OCI-LY7 (cell line): Measurements from ENCODE around the gene PERP. TPM values are rescaled to one million over a fixed set of nuclear protein-coding genes. Genes with fewer than 3 reads are reported as not detected.

Source experiments
- BruUV-seq: library from RNA; stranded (reverse); fragments of 400-500 nt; replicated peaks from 2 replicates; lab custom pipeline; 2021; lab: Mats Ljungman, UMichigan
- CTCF ChIA-PET: fragments of 300-600 bp; sonication (Branson Sonifier 250); formaldehyde crosslinking; loops from one replicate; lab custom pipeline; 2022; ENCODE audit warnings: antibody characterized with exemption; ENCODE audit not compliant: unreplicated experiment; lab: Charles Lee
- POLR2A ChIA-PET: fragments of 300-600 bp; sonication (Branson Sonifier 250); formaldehyde crosslinking; loops from one replicate; lab custom pipeline; 2022; ENCODE audit warnings: antibody characterized with exemption; lab: Charles Lee
- DNase-seq: peaks from one replicate; pipeline ENCODE4 v3.0.0-alpha.2; 2015; ENCODE audit warnings: low spot score
- H2AFZ ChIP-seq: fragments of 200-600 bp; sonication (generic), shearing (Covaris generic); 2 replicates; pipeline ENCODE4 v1.6.1; 2014; ENCODE audit warnings: mild to moderate bottlenecking, antibody characterized with exemption, low read length, moderate library complexity
- H3K27ac ChIP-seq: fragments of 200-600 bp; sonication (generic); 2 replicates; pipeline ENCODE4 v1.5.1; 2014; ENCODE audit warnings: mixed run types, low read depth, mild to moderate bottlenecking, moderate library complexity, low read length, inconsistent platforms; ENCODE audit not compliant: poor library complexity, severe bottlenecking
- H3K36me3 ChIP-seq: fragments of 200-600 bp; sonication (generic); 2 replicates; pipeline ENCODE4 v1.6.1; 2014; ENCODE audit warnings: mild to moderate bottlenecking, antibody characterized with exemption, low read length, moderate library complexity, mixed read lengths; ENCODE audit not compliant: insufficient read depth
- H3K4me1 ChIP-seq: fragments of 200-600 bp; sonication (generic); 2 replicates; pipeline ENCODE4 v1.5.1; 2014; ENCODE audit warnings: mild to moderate bottlenecking, low read length; ENCODE audit not compliant: insufficient read depth, poor library complexity, severe bottlenecking
- H3K4me2 ChIP-seq: fragments of 200-600 bp; sonication (generic); 2 replicates; pipeline ENCODE4 v1.6.1; 2014; ENCODE audit warnings: mild to moderate bottlenecking, low read length
- H3K4me3 ChIP-seq: fragments of 200-600 bp; sonication (generic); 2 replicates; pipeline ENCODE4 v1.5.1; 2014; ENCODE audit warnings: mild to moderate bottlenecking, low read depth, low read length; ENCODE audit not compliant: poor library complexity, severe bottlenecking
- H3K79me2 ChIP-seq: fragments of 200-600 bp; sonication (generic); 2 replicates; pipeline ENCODE4 v1.6.1; 2016; ENCODE audit warnings: low read depth, mild to moderate bottlenecking, low read length, moderate library complexity, mixed read lengths; ENCODE audit not compliant: insufficient read depth
- H3K9me2 ChIP-seq: fragments of 200-600 bp; sonication (generic); 2 replicates; pipeline ENCODE4 v1.6.1; 2016; ENCODE audit warnings: mild to moderate bottlenecking, low read length, mixed read lengths; ENCODE audit not compliant: insufficient read depth
- H3K9me3 ChIP-seq: fragments of 200-600 bp; sonication (generic); 2 replicates; pipeline ENCODE4 v1.6.1; 2014; ENCODE audit warnings: mild to moderate bottlenecking, mixed run types, low read length, mixed read lengths
- H4K20me1 ChIP-seq: fragments of 200-600 bp; sonication (generic); 2 replicates; pipeline ENCODE4 v1.6.1; 2014; ENCODE audit warnings: mild to moderate bottlenecking, antibody characterized with exemption, low read length, moderate library complexity, mixed read lengths; ENCODE audit not compliant: insufficient read depth
- CTCF ChIP-seq: fragments of 200-600 bp; sonication (generic); conservative IDR thresholded peaks from 2 replicates; pipeline ENCODE4 v1.5.1; 2014; ENCODE audit warnings: mild to moderate bottlenecking, antibody characterized with exemption, low read length, moderate library complexity, mixed read lengths
- EZH2phosphoT487 ChIP-seq: fragments of 200-600 bp; sonication (generic); IDR thresholded peaks from 2 replicates; pipeline ENCODE4 v1.6.1; 2018; ENCODE audit warnings: low read depth, borderline replicate concordance, mild to moderate bottlenecking, mixed run types, antibody characterized with exemption, low read length, moderate library complexity, mixed read lengths
- intact Hi-C: fragments of 100-400 bp; cut with micrococcal nuclease; formaldehyde crosslinking; loops from one replicate; pipeline ENCODE4 v1.10.0; 2022; ENCODE audit not compliant: unreplicated experiment
- total RNA-seq, 2 experiments: library from RNA; depleted of rRNA in 1 of 2; stranded (reverse); fragments of >200 nt in 1 of 2; shearing (Covaris generic) in 1 of 2; gene quantifications; 2 replicates each; pipeline ENCODE4 v1.2.3, GENCODE V29; 2014 to 2022

Gene PERP
- total RNA-seq, 2 experiments from 2014 or later: not detected

GRCh38 chr6:138099832-138100231, 7.4 kb downstream of the PERP start:
- ChIA-PET POLR2A (interaction anchor here (0.7 to 1.5 kb wide), 2 partner anchors 13 to 17 kb away, joined by 3 to 5 read pairs; no protein-coding TSS in a partner anchor), CTCF (no interaction called here)
- BruUV-seq: no TSS peak
- Histone ChIP-seq H3K9me3 (no peaks in the 10 kb centered on the region), H3K79me2 (no peaks in the 10 kb centered on the region), H3K36me3 (no peaks in the 10 kb centered on the region), H3K27ac (no peak overlapping the region), H4K20me1 (no peaks in the 10 kb centered on the region), H3K4me2 (no peak overlapping the region), H3K9me2 (no peaks in the 10 kb centered on the region), H3K4me3 (no peak overlapping the region), H2AFZ (no peak overlapping the region), H3K4me1 (no peaks in the 10 kb centered on the region)
- intact Hi-C loops: no loop called here
- TF ChIP-seq CTCF (no peak), EZH2phosphoT487 (no peak)
- DNase-seq: no peak

- no peaks in the 10 kb centered on the region for H4K20me1 ChIP-seq
- no peak overlapping the region for H3K27ac ChIP-seq
- ChIA-PET CTCF (no interaction called here), POLR2A (interaction anchor here (0.5 kb wide), 2 partner anchors 309 to 1396 kb away, joined by 3 read pairs; no protein-coding TSS in a partner anchor)
- H3K9me2 ChIP-seq: no peaks in the 10 kb centered on the region
- H3K4me2 ChIP-seq: no peak overlapping the region
- H3K36me3 ChIP-seq: no peaks in the 10 kb centered on the region
- H3K4me3 ChIP-seq: no peak overlapping the region
- no peaks in the 10 kb centered on the region for H3K9me3 ChIP-seq
- DNase-seq: no peak
- H2AFZ ChIP-seq: no peak overlapping the region
- BruUV-seq: no TSS peak
- intact Hi-C loops: no loop called here
- H3K4me1 ChIP-seq: no peaks in the 10 kb centered on the region
- no peak for TF ChIP-seq EZH2phosphoT487
- no peak for TF ChIP-seq CTCF
- no peaks in the 10 kb centered on the region for H3K79me2 ChIP-seq
These were observed 8.9 kb downstream of the PERP start for GRCh38 chr6:138098306-138098705.

- DNase-seq: no peak
- no peak overlapping the region for H3K4me2 ChIP-seq
- no peak overlapping the region for H3K4me3 ChIP-seq
- POLR2A ChIA-PET: interaction anchor here (0.6 to 0.8 kb wide), 3 partner anchors 117 to 305 kb away, joined by 3 to 6 read pairs (median 5); no protein-coding TSS in a partner anchor
- H3K27ac ChIP-seq: no peak overlapping the region
- no peaks in the 10 kb centered on the region for H3K79me2 ChIP-seq
- H4K20me1 ChIP-seq: no peaks in the 10 kb centered on the region
- no peaks in the 10 kb centered on the region for H3K9me3 ChIP-seq
- no peaks in the 10 kb centered on the region for H3K9me2 ChIP-seq
- TF ChIP-seq CTCF (no peak), EZH2phosphoT487 (no peak)
- CTCF ChIA-PET: no interaction called here
- H2AFZ ChIP-seq: no peak overlapping the region
- H3K4me1 ChIP-seq: no peaks in the 10 kb centered on the region
- intact Hi-C loops: no loop called here
- no TSS peak for BruUV-seq
- H3K36me3 ChIP-seq: no peaks in the 10 kb centered on the region
These were observed 13.0 kb downstream of the PERP start for GRCh38 chr6:138094260-138094659.
